ENCODE results near the gene TMCO6. TPM values are rescaled to one million over a fixed set of nuclear protein-coding genes. Genes with fewer than 3 reads are reported as not detected.
"Not testable (repeated sequence)": the region's sequence is repeated elsewhere in the genome, so short reads cannot be mapped to it uniquely, and the experiment has no call there.

The TMCO6 gene
- polyA plus RNA-seq = 14.7 TPM

- Mint-ChIP-seq H3K4me1 (peaks cover 17 to 19% (median 19%) of the 10 kb centered on the region in 3 donors), H3K36me3 (peaks cover 2% of the 10 kb centered on the region), H3K27me3 (no peaks in the 10 kb centered on the region), H3K9me3 (no peaks in the 10 kb centered on the region), H3K4me3 (peak within 1 kb of the TSS; percentile 78 to 99 (median 97)), H3K27ac (peak within 1 kb of the TSS; percentile 64 to 98 (median 95))
Measured at GRCh38 chr5:140639148-140639981, at the start of gene TMCO6. TMCO6 (plus strand) TSS chr5:140639451; CDS start chr5:140639528, 77 bp downstream.

DNA sequence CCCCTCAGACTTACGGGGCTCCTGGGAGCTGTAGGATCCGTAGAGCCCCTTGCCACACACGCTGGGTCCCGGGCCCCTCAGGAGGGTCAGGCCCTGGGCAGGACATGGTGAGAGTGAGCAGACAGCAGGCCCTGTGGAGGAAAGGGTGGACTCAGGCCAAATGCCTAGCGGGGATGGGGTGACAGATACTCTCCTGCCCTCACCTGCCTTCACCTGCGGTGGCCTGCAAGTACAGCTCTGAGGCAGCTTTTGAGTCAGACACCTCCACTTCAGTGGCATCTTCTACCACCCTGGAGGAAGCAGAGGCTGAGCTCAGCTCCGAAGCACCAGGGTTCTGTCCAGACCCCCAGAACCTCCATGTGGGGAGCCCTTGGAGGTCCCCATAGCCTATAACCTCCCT lies 48.4 kb upstream of the TMCO6 start:
- Mint-ChIP-seq H3K36me3 (no peaks in the 10 kb centered on the region), H3K4me3 (no peak overlapping the region), H3K9me3 (no peaks in the 10 kb centered on the region), H3K27ac (no peak overlapping the region), H3K4me1 (no peaks in the 10 kb centered on the region), H3K27me3 (no peaks in the 10 kb centered on the region)

- H3K27ac Mint-ChIP-seq = no peak overlapping the region
- no peaks in the 10 kb centered on the region for H3K9me3 Mint-ChIP-seq
- H3K4me3 Mint-ChIP-seq = no peak overlapping the region
- H3K4me1 Mint-ChIP-seq = no peaks in the 10 kb centered on the region
- H3K27me3 Mint-ChIP-seq = no peaks in the 10 kb centered on the region
- H3K36me3 Mint-ChIP-seq = no peaks in the 10 kb centered on the region
Measured at GRCh38 chr5:140591747-140592372, 47.4 kb upstream of the TMCO6 start.

GRCh38 chr5:140593070-140593469 lies 46.2 kb upstream of the TMCO6 start:
- H3K36me3 Mint-ChIP-seq, H3K4me1 Mint-ChIP-seq, H3K9me3 Mint-ChIP-seq, H3K27me3 Mint-ChIP-seq, H3K27ac Mint-ChIP-seq, H3K4me3 Mint-ChIP-seq: not testable (repeated sequence)

- no peak overlapping the region for H3K27ac Mint-ChIP-seq
- no peaks in the 10 kb centered on the region for H3K9me3 Mint-ChIP-seq
- H3K4me3 Mint-ChIP-seq = no peak overlapping the region
- H3K36me3 Mint-ChIP-seq = no peaks in the 10 kb centered on the region
- H3K4me1 Mint-ChIP-seq = no peaks in the 10 kb centered on the region
- H3K27me3 Mint-ChIP-seq = no peaks in the 10 kb centered on the region
Measured at GRCh38 chr5:140594169-140594568, 45.1 kb upstream of the TMCO6 start.

DNA sequence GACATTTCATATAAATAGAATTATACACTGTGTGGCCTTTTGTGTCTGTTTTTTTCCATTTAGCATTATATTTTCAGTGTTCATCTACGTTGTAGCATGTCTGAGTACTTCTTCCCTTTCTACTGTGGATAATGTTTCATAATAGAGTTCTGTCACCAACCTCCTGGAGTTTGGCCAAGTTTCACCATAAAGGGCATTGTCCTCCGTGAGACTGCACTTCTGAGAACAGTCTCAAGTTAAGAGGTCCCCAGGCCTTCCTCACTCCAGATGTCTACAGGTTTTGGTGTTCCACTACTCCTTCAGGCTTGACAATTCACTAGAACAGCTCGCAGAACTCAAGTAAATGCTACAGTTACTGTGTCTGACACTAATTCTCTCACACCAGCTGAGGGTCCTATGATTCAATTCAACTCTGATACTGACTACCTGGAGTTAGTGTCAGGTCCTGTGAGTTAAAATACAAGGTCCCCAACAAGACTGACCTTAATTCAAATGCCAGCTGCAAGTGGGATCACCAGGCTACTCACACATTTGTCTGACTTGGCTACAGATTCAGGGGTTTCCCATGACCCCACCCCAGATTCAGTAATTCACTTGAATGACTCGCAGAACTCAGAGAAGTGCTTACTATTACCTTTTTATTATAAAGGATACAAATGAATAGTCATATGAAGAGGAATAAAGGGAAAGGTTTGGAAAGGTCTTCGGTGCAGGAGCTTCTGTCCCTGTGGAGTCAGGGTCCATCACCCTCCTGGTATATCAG lies 43.5 kb upstream of the TMCO6 start:
- Mint-ChIP-seq H3K9me3 (no peaks in the 10 kb centered on the region), H3K27me3 (no peaks in the 10 kb centered on the region), H3K4me3 (no peak overlapping the region), H3K36me3 (no peaks in the 10 kb centered on the region), H3K4me1 (no peaks in the 10 kb centered on the region), H3K27ac (no peak overlapping the region)

GRCh38 chr5:140596321-140596741 lies 42.9 kb upstream of the TMCO6 start:
- Mint-ChIP-seq H3K9me3 (no peaks in the 10 kb centered on the region), H3K27me3 (no peaks in the 10 kb centered on the region), H3K27ac (no peak overlapping the region), H3K4me1 (no peaks in the 10 kb centered on the region), H3K36me3 (no peaks in the 10 kb centered on the region), H3K4me3 (no peak overlapping the region)

DNA sequence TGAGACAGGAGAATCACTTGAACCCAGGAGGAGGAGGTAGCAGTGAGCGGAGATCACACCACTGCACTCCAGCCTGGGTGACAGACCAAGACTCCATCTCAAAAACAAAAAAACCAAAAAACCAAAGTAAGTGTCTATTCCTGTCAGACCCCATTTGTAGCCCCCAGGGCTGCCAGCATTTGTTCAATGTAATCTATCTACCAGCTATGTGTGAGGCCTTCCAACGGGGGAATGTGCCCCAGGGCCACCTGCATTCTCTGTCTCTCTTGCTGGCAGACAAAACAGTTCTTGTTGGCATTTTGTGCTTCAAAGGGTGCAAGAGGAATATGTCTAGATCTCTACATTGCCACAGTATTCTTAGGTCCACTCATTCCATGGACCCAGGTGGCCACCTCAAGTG lies 40.4 kb upstream of the TMCO6 start:
- Mint-ChIP-seq H3K4me1 (no peaks in the 10 kb centered on the region), H3K4me3 (no peak overlapping the region), H3K36me3 (no peaks in the 10 kb centered on the region), H3K27me3 (no peaks in the 10 kb centered on the region), H3K9me3 (peaks cover 0 to 3% (median 0%) of the 10 kb centered on the region in 3 donors), H3K27ac (no peak overlapping the region)

GRCh38 chr5:140600096-140600495 lies 39.2 kb upstream of the TMCO6 start:
- H3K27ac Mint-ChIP-seq = no peak overlapping the region
- H3K36me3 Mint-ChIP-seq = no peaks in the 10 kb centered on the region
- H3K4me3 Mint-ChIP-seq = no peak overlapping the region
- H3K27me3 Mint-ChIP-seq = no peaks in the 10 kb centered on the region
- H3K4me1 Mint-ChIP-seq = no peaks in the 10 kb centered on the region
- H3K9me3 Mint-ChIP-seq = peaks cover 0 to 3% (median 0%) of the 10 kb centered on the region in 3 donors

DNA sequence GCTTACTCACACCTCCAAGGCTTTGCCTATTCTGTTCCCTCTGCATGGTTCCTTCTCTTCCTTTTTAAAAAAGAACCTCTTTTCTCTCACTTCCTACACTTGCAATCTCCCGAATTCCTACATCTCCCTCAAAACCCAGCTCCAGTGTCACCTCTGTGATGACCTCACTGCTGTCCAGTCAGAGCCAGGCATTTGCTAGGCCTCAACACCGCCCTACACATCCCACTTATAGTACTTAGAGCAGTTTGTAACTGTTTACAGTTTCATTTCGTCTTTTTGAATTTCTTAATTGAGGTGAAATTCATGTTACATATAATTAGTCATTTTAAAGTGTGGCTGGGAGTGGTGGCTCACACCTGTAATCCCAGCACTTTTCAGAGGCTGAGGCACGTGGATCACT lies 37.1 kb upstream of the TMCO6 start:
- Mint-ChIP-seq H3K27ac (no peak overlapping the region), H3K27me3 (no peaks in the 10 kb centered on the region)

GRCh38 chr5:140603446-140603698 lies 35.9 kb upstream of the TMCO6 start:
- H3K9me3 Mint-ChIP-seq, H3K4me1 Mint-ChIP-seq, H3K27me3 Mint-ChIP-seq, H3K27ac Mint-ChIP-seq, H3K4me3 Mint-ChIP-seq, H3K36me3 Mint-ChIP-seq: not testable (repeated sequence)

More for the DNA sequence above, 37.1 kb upstream of the TMCO6 start:
- Mint-ChIP-seq H3K36me3 (peaks cover 2% of the 10 kb centered on the region), H3K4me1 (no peaks in the 10 kb centered on the region), H3K9me3 (peaks cover 0 to 3% (median 0%) of the 10 kb centered on the region in 3 donors), H3K4me3 (peak overlapping the region in 1 of 4 donors; percentile 0)

DNA sequence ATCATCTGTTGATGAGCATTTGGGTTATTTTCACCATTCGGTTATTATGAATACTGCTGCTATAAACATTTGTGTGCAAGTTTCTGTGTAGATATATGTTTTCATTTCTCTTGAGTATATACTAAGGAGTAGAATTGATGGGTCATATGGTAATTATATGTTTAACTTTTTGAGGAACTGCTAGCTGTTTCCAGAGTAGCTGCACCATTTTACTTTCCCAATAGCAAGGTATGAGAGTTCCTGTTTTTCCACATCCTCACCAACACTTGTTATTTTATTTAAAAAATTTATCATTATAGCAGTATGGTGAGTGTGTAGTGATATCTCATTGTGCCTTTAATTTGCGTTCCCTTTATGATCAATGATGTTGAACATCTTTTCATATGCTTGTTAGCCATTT lies 35.5 kb upstream of the TMCO6 start:
- no peak overlapping the region for H3K4me3 Mint-ChIP-seq
- peaks cover 2% of the 10 kb centered on the region for H3K36me3 Mint-ChIP-seq
- no peaks in the 10 kb centered on the region for H3K27me3 Mint-ChIP-seq
- H3K27ac Mint-ChIP-seq = no peak overlapping the region
- peaks cover 0 to 3% (median 0%) of the 10 kb centered on the region in 3 donors for H3K9me3 Mint-ChIP-seq
- no peaks in the 10 kb centered on the region for H3K4me1 Mint-ChIP-seq

- Mint-ChIP-seq H3K27ac (no peak overlapping the region), H3K4me3 (no peak overlapping the region), H3K4me1 (no peaks in the 10 kb centered on the region), H3K27me3 (no peaks in the 10 kb centered on the region), H3K36me3 (peaks cover 2% of the 10 kb centered on the region), H3K9me3 (peaks cover 0 to 3% (median 0%) of the 10 kb centered on the region in 3 donors)
Measured at GRCh38 chr5:140605879-140606278, 33.4 kb upstream of the TMCO6 start.

DNA sequence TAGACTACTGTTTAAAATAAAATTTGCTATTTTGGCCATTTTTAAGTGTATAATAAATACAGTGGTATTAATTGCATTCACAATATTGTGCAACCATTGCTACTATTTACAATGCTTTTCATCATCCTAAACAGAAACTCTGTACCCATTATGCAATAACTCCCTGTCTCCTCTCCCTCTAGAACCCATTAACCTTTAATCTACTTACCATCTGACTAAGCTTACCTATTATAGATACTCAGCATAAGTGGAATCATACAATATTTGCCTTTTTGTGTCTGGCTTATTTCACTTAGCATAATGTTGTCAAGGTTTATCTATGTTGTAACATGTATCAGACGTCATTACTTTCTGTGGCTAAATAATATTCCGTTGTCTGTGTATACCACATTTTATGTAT lies 32.2 kb upstream of the TMCO6 start:
- no peaks in the 10 kb centered on the region for H3K27me3 Mint-ChIP-seq

GRCh38 chr5:140608722-140609121 lies 30.5 kb upstream of the TMCO6 start:
- Mint-ChIP-seq H3K4me1 (peaks cover 9 to 15% (median 13%) of the 10 kb centered on the region in 3 donors), H3K4me3 (no peak overlapping the region), H3K36me3 (peaks cover 2% of the 10 kb centered on the region), H3K27me3 (peaks cover 3% of the 10 kb centered on the region), H3K27ac (no peak overlapping the region), H3K9me3 (no peaks in the 10 kb centered on the region)

More for the DNA sequence above, 32.2 kb upstream of the TMCO6 start:
- peaks cover 2% of the 10 kb centered on the region for H3K36me3 Mint-ChIP-seq
- no peak overlapping the region for H3K27ac Mint-ChIP-seq
- peaks cover 0 to 1% (median 0%) of the 10 kb centered on the region in 3 donors for H3K9me3 Mint-ChIP-seq
- H3K4me3 Mint-ChIP-seq = no peak overlapping the region
- H3K4me1 Mint-ChIP-seq = peaks cover 6 to 9% (median 8%) of the 10 kb centered on the region in 3 donors

Measured in IgD-negative memory B cell (primary cell).